ENCODE results near the gene LHFPL3.
"Not testable (repeated sequence)": the region's sequence is repeated elsewhere in the genome, so short reads cannot be mapped to it uniquely, and the experiment has no call there.

Gene LHFPL3

DNA sequence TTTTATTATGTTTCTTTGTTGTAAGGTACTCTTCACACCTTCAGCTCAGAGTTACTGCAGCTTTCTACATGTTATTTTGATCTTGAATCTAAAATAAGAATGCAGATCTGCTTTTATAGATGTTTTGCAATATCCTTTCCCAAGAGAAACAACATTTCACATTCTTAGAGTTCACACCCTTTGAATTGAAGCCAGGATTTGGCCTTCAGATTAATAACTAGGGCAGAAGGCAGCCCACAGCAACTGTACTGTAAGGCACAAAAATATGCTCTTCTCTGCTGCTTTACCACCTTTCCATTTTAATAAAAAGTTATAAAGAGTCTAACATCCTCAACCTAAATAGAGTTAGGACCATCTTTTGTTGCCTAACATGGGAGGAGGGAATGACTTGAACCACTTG, 224.7 kb downstream of the LHFPL3 start:
- peaks cover 4% of the 10 kb centered on the region for H3K27me3 Mint-ChIP-seq (ENCODE audit: low read depth)
- peaks cover 9% of the 10 kb centered on the region for H3K9me3 Mint-ChIP-seq
- TF ChIP-seq, protein P1, sequence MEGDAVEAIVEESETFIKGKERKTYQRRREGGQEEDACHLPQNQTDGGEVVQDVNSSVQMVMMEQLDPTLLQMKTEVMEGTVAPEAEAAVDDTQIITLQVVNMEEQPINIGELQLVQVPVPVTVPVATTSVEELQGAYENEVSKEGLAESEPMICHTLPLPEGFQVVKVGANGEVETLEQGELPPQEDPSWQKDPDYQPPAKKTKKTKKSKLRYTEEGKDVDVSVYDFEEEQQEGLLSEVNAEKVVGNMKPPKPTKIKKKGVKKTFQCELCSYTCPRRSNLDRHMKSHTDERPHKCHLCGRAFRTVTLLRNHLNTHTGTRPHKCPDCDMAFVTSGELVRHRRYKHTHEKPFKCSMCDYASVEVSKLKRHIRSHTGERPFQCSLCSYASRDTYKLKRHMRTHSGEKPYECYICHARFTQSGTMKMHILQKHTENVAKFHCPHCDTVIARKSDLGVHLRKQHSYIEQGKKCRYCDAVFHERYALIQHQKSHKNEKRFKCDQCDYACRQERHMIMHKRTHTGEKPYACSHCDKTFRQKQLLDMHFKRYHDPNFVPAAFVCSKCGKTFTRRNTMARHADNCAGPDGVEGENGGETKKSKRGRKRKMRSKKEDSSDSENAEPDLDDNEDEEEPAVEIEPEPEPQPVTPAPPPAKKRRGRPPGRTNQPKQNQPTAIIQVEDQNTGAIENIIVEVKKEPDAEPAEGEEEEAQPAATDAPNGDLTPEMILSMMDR (IDR thresholded peaks at IDR 0.05; ENCODE audit: unreplicated experiment in 3 of 3): no peak
- H3K36me3 Mint-ChIP-seq (ENCODE audit: low read depth): no peaks in the 10 kb centered on the region
- H3K4me3 Mint-ChIP-seq: no peak overlapping the region
- H3K4me1 Mint-ChIP-seq: no peaks in the 10 kb centered on the region
- no peak overlapping the region for H3K27ac Mint-ChIP-seq

DNA sequence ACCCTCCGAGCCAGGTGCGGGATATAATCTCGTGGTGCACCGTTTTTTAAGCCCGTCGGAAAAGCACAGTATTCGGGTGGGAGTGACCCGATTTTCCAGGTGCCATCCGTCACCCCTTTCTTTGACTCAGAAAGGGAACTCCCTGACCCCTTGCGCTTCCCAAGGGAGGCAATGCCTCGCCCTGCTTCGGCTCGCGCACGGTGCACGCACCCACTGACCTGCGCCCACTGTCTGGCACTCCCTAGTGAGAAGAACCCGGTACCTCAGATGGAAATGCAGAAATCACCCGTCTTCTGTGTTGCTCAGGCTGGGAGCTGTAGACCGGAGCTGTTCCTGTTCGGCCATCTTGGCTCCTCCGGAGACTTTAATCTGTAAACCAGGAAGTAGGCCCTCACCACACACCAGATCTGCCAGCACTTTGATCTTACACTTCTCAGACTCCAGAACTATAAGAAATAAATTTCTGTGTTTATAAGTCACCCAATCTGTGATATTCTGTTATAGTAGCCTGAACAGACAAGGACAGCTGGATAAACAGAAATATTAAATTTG, 235.0 kb downstream of the LHFPL3 start:
- not testable (repeated sequence) for H3K4me1 Mint-ChIP-seq; H3K9me3 Mint-ChIP-seq; H3K4me3 Mint-ChIP-seq; H3K27me3 Mint-ChIP-seq (ENCODE audit: low read depth); H3K36me3 Mint-ChIP-seq (ENCODE audit: low read depth); H3K27ac Mint-ChIP-seq

- Mint-ChIP-seq H3K9me3 (no peaks in the 10 kb centered on the region), H3K4me1 (no peaks in the 10 kb centered on the region), H3K36me3 (ENCODE audit: low read depth) (no peaks in the 10 kb centered on the region), H3K27ac (no peak overlapping the region), H3K27me3 (ENCODE audit: low read depth) (peaks cover 14% of the 10 kb centered on the region), H3K4me3 (no peak overlapping the region)
- TF ChIP-seq, protein P1 (IDR thresholded peaks at IDR 0.05; ENCODE audit: unreplicated experiment in 3 of 3): no peak
Measured at GRCh38 chr7:104569751-104570150, 241.3 kb downstream of the LHFPL3 start.

- Mint-ChIP-seq H3K4me3 (no peak overlapping the region), H3K4me1 (no peaks in the 10 kb centered on the region), H3K36me3 (ENCODE audit: low read depth) (no peaks in the 10 kb centered on the region), H3K27ac (no peak overlapping the region), H3K27me3 (ENCODE audit: low read depth) (peaks cover 7% of the 10 kb centered on the region), H3K9me3 (no peaks in the 10 kb centered on the region)
- TF ChIP-seq, protein P1 (IDR thresholded peaks at IDR 0.05; ENCODE audit: unreplicated experiment in 3 of 3): no peak
Measured at GRCh38 chr7:104572554-104572953, 244.2 kb downstream of the LHFPL3 start.

DNA sequence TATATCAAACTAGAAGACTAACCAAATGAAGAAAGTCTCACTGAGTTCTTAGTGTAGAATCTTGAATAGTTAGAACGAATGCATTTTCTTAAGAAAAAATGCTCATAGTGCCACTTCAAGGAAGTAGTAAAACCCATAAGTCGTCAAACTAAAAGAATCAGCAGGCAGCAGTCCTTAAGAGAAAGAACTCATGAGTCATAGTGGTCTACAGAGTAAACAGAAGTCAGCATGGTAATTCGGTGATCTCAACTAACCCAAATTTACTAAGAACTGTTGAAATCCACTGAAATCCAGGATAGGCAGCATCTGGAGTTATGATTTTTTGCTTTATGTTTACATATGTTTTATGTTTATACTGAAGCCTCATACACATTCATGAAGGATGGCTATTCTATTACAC, 256.2 kb downstream of the LHFPL3 start:
- H3K27ac Mint-ChIP-seq: no peak overlapping the region
- TF ChIP-seq, protein P1 (IDR thresholded peaks at IDR 0.05; ENCODE audit: unreplicated experiment in 3 of 3): no peak
- no peak overlapping the region for H3K4me3 Mint-ChIP-seq
- peaks cover 8% of the 10 kb centered on the region for H3K9me3 Mint-ChIP-seq
- no peaks in the 10 kb centered on the region for H3K36me3 Mint-ChIP-seq (ENCODE audit: low read depth)
- no peaks in the 10 kb centered on the region for H3K27me3 Mint-ChIP-seq (ENCODE audit: low read depth)
- no peaks in the 10 kb centered on the region for H3K4me1 Mint-ChIP-seq

- not testable (repeated sequence) for H3K36me3 Mint-ChIP-seq (ENCODE audit: low read depth); H3K27ac Mint-ChIP-seq; H3K9me3 Mint-ChIP-seq; H3K4me1 Mint-ChIP-seq; H3K4me3 Mint-ChIP-seq; H3K27me3 Mint-ChIP-seq (ENCODE audit: low read depth)
Measured at GRCh38 chr7:104595591-104595990, 267.2 kb downstream of the LHFPL3 start.

DNA sequence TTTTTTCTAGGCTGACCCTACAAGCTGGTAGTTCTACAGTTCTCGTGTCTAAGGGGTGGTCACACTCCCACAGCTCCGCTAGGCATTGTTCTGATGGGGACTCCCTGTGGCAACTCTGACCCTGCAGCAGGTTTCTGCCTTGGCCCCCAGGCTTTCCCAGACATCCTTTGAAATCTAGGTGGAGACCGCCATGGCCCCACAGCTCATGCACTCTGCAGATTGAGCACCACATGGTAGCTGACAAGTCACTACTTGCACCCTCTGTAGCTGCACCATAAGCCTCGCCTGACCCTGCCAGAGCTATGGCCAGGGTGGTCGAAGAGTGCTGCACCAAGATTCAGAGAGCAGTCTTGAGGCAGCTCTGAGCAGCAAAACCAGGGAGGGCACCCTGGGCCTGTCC, 275.6 kb downstream of the LHFPL3 start:
- no peaks in the 10 kb centered on the region for H3K4me1 Mint-ChIP-seq
- H3K27me3 Mint-ChIP-seq (ENCODE audit: low read depth): peaks cover 6% of the 10 kb centered on the region
- H3K36me3 Mint-ChIP-seq (ENCODE audit: low read depth): no peaks in the 10 kb centered on the region
- H3K27ac Mint-ChIP-seq: no peak overlapping the region
- TF ChIP-seq, protein P1 (IDR thresholded peaks at IDR 0.05; ENCODE audit: unreplicated experiment in 3 of 3): no peak
- no peak overlapping the region for H3K4me3 Mint-ChIP-seq
- H3K9me3 Mint-ChIP-seq: no peaks in the 10 kb centered on the region
